GM10847 (cell line): ENCODE results near the gene DOCK4.

Source experiments
- POLR2A ChIP-seq: IDR thresholded peaks from 2 replicates; pipeline ENCODE4 v1.6.1; 2011; ENCODE audit not compliant: insufficient read length; ENCODE audit errors: extremely low read depth

DOCK4 gene

DNA sequence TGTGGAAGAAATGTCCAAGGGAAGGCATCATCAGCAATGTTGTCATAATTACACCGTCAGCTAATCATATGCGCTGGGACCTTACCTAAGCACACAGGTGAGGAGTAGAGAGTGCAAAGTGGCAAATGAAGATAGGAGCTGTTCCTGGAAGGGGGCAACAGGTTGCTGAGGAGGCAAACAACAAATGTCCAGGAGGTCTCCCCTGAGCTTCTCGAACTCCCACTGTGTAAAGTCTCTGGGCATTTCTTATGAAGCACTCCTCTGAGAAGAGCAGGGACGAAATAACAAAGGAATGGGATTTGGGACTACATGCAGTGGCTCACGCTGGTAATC is 152.5 kb downstream of the DOCK4 start:
- TF ChIP-seq POLR2A: no peak

DNA sequence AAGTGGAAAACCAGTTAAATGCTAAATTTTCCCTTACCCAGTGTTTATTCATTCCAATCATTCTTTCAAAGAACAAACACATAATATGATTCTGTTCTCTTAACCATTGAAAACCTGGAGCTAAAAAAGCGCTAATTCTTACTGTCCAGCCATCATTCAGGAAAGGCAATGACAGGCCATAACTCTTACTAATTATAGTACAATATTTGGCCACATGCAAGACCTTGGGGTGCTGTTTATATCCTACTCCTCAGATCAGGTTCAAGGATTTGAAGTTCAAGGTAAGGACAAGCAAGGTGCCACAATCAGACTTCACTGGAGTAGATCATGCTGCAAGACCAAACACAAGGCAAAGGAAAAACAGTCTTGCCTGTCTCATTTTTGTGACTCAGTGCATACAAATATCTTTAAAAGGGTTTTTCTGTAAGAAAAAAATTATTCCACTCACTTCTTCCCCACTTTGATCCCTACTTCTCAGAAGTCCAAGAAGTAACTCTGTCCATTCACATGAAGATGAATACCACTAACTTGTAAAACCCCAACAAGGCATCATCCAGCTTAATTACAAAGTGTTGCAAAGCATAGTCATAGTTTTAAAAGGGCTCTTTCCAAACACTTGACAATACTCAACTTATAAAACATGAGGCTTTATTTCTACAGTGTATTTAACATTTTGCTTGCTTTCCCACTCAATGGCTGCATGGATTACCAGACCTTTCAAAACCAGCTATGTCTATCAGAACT is 153.0 kb downstream of the DOCK4 start:
- TF ChIP-seq POLR2A: no peak

DNA sequence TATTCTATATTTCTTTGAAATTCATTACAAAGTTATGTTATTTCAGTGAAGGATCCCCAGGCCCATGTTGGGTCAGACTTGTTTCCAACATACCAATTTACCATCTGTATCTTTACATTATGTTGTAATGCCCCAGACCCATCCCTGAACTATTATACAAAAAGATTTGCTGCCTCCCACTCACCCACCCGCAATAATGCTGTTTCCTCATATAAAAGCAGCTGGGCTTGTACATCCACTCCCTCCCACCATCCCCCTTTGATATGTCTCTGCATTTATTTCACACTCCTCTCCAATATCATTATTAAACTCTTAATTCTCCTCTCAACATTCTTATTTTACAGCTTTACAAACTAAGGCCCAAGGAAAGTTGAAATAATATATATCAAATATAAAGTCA is 153.7 kb downstream of the DOCK4 start:
- no peak for TF ChIP-seq POLR2A

DNA sequence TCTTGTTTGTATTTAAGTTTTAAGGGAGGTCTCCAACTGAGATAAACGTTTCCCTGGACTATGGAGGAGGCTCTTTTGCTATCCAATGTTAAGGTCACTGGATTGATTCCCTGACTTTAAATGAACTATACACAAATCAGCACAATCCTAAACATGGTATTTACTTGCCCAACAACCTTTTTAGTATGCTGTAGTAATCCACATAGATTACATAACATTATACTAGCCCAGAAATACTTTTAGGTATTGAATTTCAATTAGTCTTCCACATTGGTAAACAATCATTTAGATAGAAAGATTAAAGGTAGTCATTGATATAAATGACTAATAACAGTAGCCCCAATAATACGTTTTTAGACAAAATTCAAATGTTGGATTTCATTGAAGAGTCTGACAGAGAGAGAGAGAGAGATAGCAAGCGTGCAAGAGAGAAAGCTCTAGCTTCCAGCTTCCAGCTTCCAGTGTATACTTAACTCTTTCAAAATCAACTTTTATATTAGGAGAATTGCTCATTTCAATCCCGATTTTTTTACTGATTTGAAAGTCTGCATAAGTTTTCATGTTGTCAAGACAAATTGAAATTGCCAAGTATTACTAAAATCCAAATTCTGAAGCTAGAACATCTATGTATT is 155.8 kb downstream of the DOCK4 start:
- TF ChIP-seq POLR2A: no peak

DNA sequence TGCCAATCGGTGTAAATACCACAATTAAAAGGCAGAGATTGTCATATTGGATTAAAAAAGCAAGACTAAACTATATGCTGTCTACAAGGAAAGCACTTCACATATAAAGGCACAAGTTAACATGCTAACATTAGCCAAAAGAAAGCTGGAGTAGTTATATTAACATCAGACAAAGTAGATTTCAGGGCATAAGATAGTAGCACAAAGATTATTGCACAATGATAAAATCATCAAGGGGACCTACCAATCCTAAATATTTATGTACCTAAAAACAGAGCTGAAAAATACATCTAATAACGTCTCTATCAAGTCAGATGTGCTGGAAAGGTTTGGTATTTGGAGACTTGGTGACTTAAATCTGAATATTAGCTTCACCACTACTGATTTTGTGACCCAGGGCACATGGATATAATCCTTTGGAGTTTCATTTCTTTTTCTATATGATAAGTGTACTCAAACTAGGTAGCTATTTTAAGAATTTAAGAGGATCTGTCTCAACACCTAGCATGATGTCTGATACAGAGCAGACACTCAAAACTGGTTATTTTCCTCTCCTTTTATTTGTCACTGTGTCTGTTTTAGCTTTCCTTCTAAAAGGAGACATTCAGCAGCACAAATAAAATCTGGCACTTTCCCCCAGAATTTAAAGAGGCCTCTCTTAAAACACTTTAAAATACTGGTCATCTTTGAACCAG is 156.5 kb downstream of the DOCK4 start:
- TF ChIP-seq POLR2A: no peak

DNA sequence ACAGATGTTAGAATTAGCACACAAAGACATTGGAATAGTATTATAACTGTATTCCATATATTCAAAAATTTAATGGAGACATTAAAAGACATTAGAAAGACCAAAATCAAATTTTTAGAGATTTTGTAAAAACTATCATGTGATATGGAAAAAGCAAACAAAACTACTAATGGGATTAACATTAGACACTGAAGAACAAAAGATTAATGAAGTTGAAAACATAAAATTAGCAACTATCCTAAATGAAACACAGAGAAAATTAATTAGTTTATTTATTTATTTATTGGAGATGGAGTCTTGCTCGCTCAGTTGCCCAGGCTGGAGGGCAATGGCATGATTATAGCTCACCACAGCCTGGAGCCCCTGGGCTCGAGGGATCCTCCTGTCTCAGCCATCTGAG is 158.8 kb downstream of the DOCK4 start:
- TF ChIP-seq POLR2A: no peak

DNA sequence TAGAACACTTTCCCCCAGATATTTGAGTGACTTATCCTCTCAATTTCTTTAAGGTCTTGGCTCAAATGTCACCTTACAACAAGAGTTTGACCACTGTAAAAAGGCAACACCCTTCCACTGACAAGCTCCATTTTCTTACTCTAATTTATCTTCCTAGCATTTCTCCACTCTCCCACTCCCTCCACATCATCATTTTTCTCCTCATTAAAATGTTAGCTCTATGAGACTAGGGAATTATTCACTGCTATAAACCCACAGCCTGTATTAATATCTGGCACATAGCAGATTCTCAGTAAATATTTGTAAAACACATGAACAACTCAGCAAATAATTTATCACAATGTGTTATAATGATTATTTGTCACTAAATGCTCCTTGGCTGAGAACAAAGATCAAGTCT is 161.0 kb downstream of the DOCK4 start:
- no peak for TF ChIP-seq POLR2A

DNA sequence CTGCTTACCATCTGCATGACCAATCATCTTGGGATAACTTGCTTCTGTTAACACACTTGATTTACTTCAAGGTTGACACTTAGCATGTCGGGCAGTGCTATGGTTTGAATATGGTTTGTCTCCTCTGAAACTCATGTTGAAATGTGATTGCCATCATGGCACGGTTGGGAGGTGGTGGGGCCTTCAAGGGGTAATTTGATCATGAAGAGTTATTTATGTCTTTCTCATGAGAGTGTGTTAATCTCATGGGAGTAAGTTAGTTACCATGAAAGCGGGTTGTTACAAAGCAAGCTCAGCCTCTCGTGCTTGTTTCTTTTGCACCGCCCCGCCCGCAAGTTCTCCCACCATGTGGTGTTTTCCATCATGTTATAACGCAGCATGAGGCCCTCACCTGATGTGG is 163.6 kb downstream of the DOCK4 start:
- TF ChIP-seq POLR2A: no peak

DNA sequence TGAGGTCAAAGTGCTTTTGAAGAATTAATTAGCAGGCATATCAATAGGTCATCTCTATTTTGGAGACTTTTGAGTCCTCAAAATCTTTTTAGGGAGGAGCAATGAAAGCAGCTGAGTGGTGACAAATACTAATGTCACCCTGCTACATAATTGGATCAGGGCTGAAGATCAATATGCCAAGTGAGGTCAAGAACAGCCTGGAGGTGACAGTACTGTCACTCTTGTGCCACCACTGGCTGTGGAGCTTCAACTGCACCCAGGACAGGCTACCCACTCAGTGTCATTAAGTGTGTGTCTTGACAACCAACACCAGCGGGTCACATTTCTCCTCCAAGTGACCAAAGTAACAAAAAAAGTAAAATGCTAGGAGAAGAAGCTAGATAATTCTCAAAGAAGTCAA is 167.8 kb downstream of the DOCK4 start:
- TF ChIP-seq POLR2A: no peak

DNA sequence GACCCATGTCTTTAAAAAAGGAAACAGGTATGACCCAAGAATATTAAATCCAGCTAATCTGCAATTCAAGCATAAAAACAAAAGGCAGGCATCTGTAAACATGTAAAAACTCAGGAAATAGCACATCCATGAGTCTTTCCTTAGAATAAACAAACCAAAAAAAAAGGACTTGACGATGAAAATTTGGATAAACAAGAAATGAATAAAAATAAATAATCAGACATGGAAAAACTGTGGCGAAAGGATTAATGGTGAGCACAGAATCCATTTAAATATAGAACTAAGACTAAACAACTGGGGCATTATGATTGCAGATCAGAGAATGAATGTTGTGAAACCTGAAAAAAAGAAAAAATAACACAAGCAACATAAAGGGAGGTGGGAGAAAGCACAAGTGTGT is 170.1 kb downstream of the DOCK4 start:
- TF ChIP-seq POLR2A: no peak

DNA sequence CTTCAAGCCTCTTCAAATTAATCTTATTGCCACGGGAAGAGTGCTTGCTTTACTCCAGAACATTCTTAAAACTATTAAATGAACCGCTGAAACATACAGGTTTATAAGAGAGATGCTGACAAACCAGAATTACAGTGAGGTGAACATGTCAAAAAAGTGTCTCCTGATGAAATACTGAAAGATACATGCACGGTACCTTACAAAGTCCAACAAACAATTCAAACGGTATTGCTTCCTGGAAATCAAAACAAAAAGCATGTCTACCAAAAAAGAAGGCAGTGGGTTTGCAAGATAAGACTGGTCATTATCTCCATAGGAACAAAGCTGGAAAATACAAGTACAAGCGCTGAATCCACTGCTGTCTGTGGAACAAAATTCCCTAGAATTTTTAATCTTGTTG is 174.5 kb downstream of the DOCK4 start:
- no peak for TF ChIP-seq POLR2A

DNA sequence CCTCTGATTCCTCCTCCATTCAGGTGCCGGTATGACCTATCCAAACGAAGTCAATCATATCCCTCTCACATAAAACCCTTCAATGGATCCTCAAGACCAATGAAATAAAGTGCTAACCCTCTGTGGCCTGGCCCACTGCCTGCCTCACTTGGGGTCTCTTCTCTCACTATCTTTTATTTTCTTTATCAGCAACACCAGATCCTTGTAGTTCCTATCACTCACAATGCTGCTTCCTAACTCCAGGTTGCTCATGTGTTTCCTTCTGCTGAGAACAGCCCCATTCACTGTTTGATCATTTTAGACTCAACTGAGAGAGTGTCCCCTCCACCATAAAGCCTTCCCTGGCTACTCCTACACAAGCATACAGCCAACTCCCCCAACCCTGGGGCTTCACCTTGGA is 180.6 kb downstream of the DOCK4 start:
- no peak for TF ChIP-seq POLR2A

DNA sequence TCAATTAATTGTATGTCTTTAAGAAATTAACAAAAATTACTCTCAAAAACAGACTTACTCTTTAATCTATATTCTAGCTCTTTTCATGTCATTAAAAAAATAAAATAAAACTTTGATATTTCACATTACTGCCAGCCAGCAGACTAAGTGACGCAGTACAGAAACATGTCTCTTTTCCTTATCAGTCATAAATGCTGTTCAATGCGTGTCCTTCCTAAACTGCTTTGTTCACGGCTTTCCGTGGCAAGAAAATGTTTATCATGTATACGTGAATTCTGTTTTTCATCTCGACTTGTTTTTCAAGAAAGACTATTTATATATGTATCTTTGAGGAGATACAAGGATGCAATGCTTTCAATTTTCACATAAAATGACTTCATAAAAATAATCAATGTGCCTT is 182.4 kb downstream of the DOCK4 start:
- no peak for TF ChIP-seq POLR2A

DNA sequence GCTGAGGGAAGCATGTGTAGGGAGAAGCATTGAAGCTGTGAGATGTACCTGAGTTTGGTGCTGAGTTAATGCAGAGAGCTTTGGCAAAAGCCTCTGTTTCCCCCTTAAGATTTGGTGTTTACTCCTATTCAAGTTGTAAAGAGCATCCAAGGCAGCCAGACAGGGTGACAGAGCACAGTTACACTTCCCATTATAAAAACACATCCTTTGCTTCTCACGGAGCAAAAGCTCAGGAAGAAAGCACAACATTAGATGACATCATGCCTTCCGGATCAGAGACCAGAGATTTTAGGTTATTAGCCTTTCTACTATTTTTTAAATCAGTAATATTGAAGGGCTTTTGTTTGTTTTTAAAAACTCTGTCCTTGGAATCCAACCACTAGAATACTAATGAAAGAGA is 182.9 kb downstream of the DOCK4 start:
- no peak for TF ChIP-seq POLR2A

DNA sequence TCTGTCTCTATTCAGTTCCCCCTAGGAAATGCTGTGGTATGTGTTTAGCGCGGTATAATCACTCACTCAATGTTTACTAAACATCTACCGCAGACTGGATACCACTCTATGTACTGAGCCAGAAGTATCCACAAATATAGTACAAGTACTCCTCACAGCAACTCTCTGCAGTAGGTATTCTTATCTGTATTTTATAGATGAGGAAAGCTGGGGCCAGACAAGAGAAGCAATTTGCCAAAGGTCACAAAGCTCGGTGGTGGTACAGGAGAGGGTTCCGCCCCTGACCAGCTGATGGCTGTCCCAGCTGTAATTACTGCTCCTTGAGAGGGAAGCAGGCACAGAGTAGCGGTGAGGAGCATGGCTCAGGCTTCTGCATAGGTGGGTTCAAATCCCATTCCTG is 184.1 kb downstream of the DOCK4 start:
- TF ChIP-seq POLR2A: no peak

DNA sequence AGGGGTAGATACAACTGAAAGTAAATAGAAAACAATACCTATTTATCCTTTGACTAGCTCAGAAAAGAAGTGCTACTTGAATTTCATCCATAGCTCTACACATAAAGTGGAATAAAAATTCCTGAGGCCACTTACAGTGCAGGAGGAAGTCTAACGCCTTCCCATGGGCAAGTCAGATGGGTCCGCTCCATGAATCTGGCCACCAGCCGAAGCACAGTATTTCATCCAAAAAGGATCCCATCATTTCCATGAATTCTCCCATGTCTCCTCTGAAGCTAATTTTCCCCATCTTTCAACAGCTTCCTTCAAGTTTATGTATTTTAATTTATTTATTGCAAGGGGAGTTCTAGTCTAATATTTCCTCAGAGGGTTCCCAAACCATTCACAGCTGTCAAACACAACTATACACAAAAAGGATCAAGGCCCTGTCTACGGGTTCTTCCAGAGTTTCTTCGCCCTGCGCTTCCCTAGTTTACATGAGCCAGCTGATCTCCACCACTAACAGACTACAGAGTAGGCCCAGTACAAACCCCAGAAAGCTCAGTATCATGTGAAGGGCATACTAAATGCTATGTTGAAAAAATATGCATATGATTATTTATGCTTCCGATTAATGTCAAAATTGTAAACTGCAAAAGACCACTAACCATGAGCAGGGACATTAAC is 184.7 kb downstream of the DOCK4 start:
- TF ChIP-seq POLR2A: no peak
